Measurements from ENCODE around the gene FOCAD. TPM values are rescaled to one million over a fixed set of nuclear protein-coding genes. Genes with fewer than 3 reads are reported as not detected.

Gene FOCAD
- total RNA-seq, 1 donor from 2014 or later: 146 TPM

GRCh38 chr9:20914556-20914955 lies 230.5 kb downstream of the FOCAD start:
- no peaks in the 10 kb centered on the region for H3K9me3 ChIP-seq (ENCODE audit: low read depth)
- H3K4me2 ChIP-seq: no peak overlapping the region
- H3K9me3 Mint-ChIP-seq: peaks cover 2% of the 10 kb centered on the region
- peaks cover 39% of the 10 kb centered on the region for H3K36me3 Mint-ChIP-seq
- no peak for TF ChIP-seq EZH2 (IDR thresholded peaks at IDR 0.05)
- TF ChIP-seq EZH2phosphoT487 (IDR thresholded peaks at IDR 0.05): no peak
- TF ChIP-seq CTCF (IDR thresholded peaks at IDR 0.05): no peak
- no peaks in the 10 kb centered on the region for H4K20me1 ChIP-seq (ENCODE audit: low read depth)
- no peaks in the 10 kb centered on the region for H3K79me2 ChIP-seq (ENCODE audit: low read depth)
- DNase-seq (ENCODE audit: low spot score): no peak
- H2AFZ ChIP-seq (replicated peaks): no peak overlapping the region
- H3K4me1 ChIP-seq: no peaks in the 10 kb centered on the region
- H3K4me3 Mint-ChIP-seq: no peak overlapping the region
- no peak overlapping the region for H3K4me3 ChIP-seq
- H3K4me1 Mint-ChIP-seq: peaks cover 15% of the 10 kb centered on the region
- no peak overlapping the region for H3K27ac ChIP-seq
- no peaks in the 10 kb centered on the region for H3F3A ChIP-seq (ENCODE audit: low read depth)
- no peak overlapping the region for H3K9ac ChIP-seq
- H3K27me3 Mint-ChIP-seq (ENCODE audit: insufficient read depth, low read depth): peaks cover 3% of the 10 kb centered on the region
- H3K36me3 ChIP-seq: no peaks in the 10 kb centered on the region
- no peaks in the 10 kb centered on the region for H3K27me3 ChIP-seq
- H3K27ac Mint-ChIP-seq: no peak overlapping the region

GRCh38 chr9:20921362-20921761 lies 237.3 kb downstream of the FOCAD start:
- no peak overlapping the region for H3K4me3 Mint-ChIP-seq
- Histone ChIP-seq H3K27me3 (no peaks in the 10 kb centered on the region), H3K4me2 (no peak overlapping the region), H4K20me1 (ENCODE audit: low read depth) (no peaks in the 10 kb centered on the region), H3K27ac (no peak overlapping the region), H3K9me3 (ENCODE audit: low read depth) (no peaks in the 10 kb centered on the region), H2AFZ (replicated peaks) (no peak overlapping the region), H3K36me3 (no peaks in the 10 kb centered on the region), H3K4me3 (no peak overlapping the region), H3K9ac (no peak overlapping the region), H3K79me2 (ENCODE audit: low read depth) (no peaks in the 10 kb centered on the region), H3K4me1 (no peaks in the 10 kb centered on the region), H3F3A (ENCODE audit: low read depth) (no peaks in the 10 kb centered on the region)
- H3K4me1 Mint-ChIP-seq: no peaks in the 10 kb centered on the region
- H3K27me3 Mint-ChIP-seq (ENCODE audit: insufficient read depth, low read depth): peaks cover 3% of the 10 kb centered on the region
- DNase-seq (ENCODE audit: low spot score): no peak
- H3K36me3 Mint-ChIP-seq: peaks cover 24% of the 10 kb centered on the region
- peaks cover 2% of the 10 kb centered on the region for H3K9me3 Mint-ChIP-seq
- no peak for TF ChIP-seq CTCF (IDR thresholded peaks at IDR 0.05)
- no peak for TF ChIP-seq EZH2phosphoT487 (IDR thresholded peaks at IDR 0.05)
- TF ChIP-seq EZH2 (IDR thresholded peaks at IDR 0.05): no peak
- no peak overlapping the region for H3K27ac Mint-ChIP-seq

- Histone ChIP-seq H3K9me3 (ENCODE audit: low read depth) (no peaks in the 10 kb centered on the region), H2AFZ (replicated peaks) (no peak overlapping the region), H3F3A (ENCODE audit: low read depth) (no peaks in the 10 kb centered on the region), H3K36me3 (no peaks in the 10 kb centered on the region), H3K9ac (no peak overlapping the region), H3K79me2 (ENCODE audit: low read depth) (no peaks in the 10 kb centered on the region), H4K20me1 (ENCODE audit: low read depth) (no peaks in the 10 kb centered on the region), H3K4me2 (no peak overlapping the region), H3K27me3 (no peaks in the 10 kb centered on the region), H3K27ac (no peak overlapping the region), H3K4me1 (no peaks in the 10 kb centered on the region), H3K4me3 (no peak overlapping the region)
- Mint-ChIP-seq H3K27me3 (ENCODE audit: insufficient read depth, low read depth) (no peaks in the 10 kb centered on the region), H3K9me3 (no peaks in the 10 kb centered on the region), H3K36me3 (peaks cover 1% of the 10 kb centered on the region), H3K27ac (no peak overlapping the region), H3K4me3 (no peak overlapping the region), H3K4me1 (peaks cover 23% of the 10 kb centered on the region)
- TF ChIP-seq CTCF (IDR thresholded peaks at IDR 0.05): no peak
- no peak for TF ChIP-seq EZH2 (IDR thresholded peaks at IDR 0.05)
- no peak for TF ChIP-seq EZH2phosphoT487 (IDR thresholded peaks at IDR 0.05)
- DNase-seq (ENCODE audit: low spot score): no peak
These were observed 241.4 kb downstream of the FOCAD start for GRCh38 chr9:20925256-20926045.

Measured in neural progenitor cell (in vitro differentiated cells).